Stomach smooth muscle (tissue), 2 donors: ENCODE results near the gene TUBB8.
"Not testable (repeated sequence)": the region's sequence is repeated elsewhere in the genome, so short reads cannot be mapped to it uniquely, and the experiment has no call there.

ENCODE experiments used
- H3K27ac ChIP-seq: one replicate; pipeline ENCODE4 v1.7.0; 2013; ENCODE audit warnings: mild to moderate bottlenecking, low read length, inconsistent platforms
- H3K27me3 ChIP-seq, 2 donors: one replicate each; pipeline ENCODE4 v1.7.0; 2013; ENCODE audit warnings: low read length in 2 of 2; ENCODE audit not compliant: insufficient read depth in 2 of 2, control insufficient read depth in 1 of 2
- H3K36me3 ChIP-seq, 2 donors: one replicate each; pipeline ENCODE4 v1.7.0; 2013; ENCODE audit warnings: low read length in 2 of 2; ENCODE audit not compliant: control insufficient read depth in 2 of 2, insufficient read depth in 2 of 2
- H3K4me1 ChIP-seq: one replicate; pipeline ENCODE4 v1.7.0; 2013; ENCODE audit warnings: low read length; ENCODE audit not compliant: control insufficient read depth, insufficient read depth
- H3K4me3 ChIP-seq, 2 donors: one replicate each; pipeline ENCODE4 v1.7.0; 2013; ENCODE audit warnings: low read length in 2 of 2
- H3K9ac ChIP-seq, 2 donors: one replicate each; pipeline ENCODE4 v1.7.0; 2013; ENCODE audit warnings: low read length in 2 of 2, mild to moderate bottlenecking in 1 of 2
- H3K9me3 ChIP-seq, 2 donors: one replicate each; pipeline ENCODE4 v1.7.0; 2013; ENCODE audit warnings: low read length in 2 of 2; ENCODE audit not compliant: control insufficient read depth in 2 of 2
- donor health status: healthy.
- donor health status: Pancreatic carcinoma.

TUBB8 gene

DNA sequence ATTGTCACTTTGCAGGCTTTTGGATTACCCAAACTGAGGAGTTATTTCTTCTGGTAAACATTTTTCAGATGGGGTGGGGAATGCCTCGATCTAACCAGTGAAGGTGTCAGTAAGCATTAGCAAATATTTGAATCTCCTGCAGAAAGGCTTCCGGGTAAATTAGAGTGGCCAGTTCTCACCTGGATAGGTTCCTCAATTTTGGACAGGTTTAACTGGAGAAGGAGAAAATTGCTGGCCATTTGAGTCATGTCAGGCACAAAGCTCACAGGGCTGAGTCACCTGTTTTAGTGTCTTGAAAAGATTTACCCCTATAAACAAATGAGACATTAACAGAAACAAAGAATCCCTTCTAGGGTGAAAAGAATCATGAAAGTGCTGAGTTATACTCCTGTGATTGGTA is 830 bp upstream of the TUBB8 start:
- H3K4me3 ChIP-seq, H3K4me1 ChIP-seq, H3K36me3 ChIP-seq, H3K9me3 ChIP-seq, H3K9ac ChIP-seq, H3K27ac ChIP-seq, H3K27me3 ChIP-seq: not testable (repeated sequence)

DNA sequence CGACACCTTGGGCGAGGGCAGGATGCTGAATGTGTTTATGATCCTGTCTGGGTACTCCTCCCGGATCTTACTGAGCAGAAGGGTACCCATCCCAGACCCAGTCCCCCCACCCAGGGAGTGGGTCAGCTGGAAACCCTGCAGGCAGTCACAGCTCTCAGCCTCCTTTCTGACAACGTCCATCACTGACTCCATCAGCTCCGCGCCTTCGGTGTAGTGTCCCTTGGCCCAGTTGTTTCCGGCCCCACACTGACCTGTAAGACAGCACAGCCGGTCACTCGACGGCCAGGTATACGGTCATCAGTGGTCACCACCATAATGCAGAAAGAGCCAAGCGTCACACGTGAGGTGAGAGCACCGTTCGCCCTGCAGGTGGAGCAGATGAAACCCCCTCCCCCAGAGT is 1.2 kb downstream of the TUBB8 start:
- H3K27ac ChIP-seq, H3K9ac ChIP-seq, H3K9me3 ChIP-seq, H3K36me3 ChIP-seq, H3K27me3 ChIP-seq, H3K4me3 ChIP-seq, H3K4me1 ChIP-seq: not testable (repeated sequence)

GRCh38 chr10:13315-13635 is 35.8 kb downstream of the TUBB8 start:
- H3K9ac ChIP-seq, H3K36me3 ChIP-seq, H3K9me3 ChIP-seq, H3K27ac ChIP-seq, H3K27me3 ChIP-seq, H3K4me1 ChIP-seq, H3K4me3 ChIP-seq: not testable (repeated sequence)

DNA sequence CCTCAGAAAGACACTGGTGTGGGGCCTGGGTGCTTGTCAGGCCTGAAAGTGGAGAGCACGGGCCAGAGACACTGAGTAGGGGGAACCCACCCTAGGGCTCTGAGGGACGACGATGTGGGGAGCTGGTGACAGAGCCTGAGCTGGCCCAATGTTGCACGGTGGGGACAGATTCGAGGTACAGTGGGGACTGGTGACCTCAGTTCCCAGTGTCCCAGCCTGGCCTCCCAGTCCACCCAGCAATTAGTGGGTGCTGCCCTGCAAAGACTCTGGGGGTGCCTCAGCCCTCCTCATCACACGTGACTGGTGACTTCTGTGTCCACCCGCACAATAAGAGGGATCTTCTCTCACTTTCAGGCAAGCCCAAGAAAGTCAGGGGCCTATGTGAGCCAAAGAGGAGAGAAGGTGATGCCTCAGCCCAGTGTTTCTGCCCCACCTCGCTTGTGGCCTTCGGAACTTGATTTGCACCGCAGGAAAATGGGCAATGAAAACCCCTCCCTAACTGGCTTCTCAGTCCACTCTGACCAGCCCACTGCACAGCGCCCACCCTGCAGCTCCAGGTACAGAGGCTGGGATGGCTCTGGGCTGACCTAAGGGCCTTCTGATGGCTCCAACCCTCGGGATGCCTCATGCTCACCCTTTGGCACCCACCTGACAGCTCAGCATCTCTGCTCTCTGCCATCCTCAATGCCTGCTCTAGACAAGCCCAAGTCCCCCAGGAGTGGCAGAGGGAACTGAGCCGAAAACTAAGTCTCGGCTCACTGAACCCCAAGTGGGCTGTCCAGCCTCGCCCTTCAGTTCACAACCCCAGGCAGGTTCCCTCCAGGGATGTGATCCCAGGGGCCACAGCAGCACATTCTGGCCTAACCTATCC is 36.4 kb downstream of the TUBB8 start:
- H3K9me3 ChIP-seq, H3K27ac ChIP-seq, H3K36me3 ChIP-seq, H3K4me3 ChIP-seq, H3K27me3 ChIP-seq, H3K9ac ChIP-seq, H3K4me1 ChIP-seq: not testable (repeated sequence)

DNA sequence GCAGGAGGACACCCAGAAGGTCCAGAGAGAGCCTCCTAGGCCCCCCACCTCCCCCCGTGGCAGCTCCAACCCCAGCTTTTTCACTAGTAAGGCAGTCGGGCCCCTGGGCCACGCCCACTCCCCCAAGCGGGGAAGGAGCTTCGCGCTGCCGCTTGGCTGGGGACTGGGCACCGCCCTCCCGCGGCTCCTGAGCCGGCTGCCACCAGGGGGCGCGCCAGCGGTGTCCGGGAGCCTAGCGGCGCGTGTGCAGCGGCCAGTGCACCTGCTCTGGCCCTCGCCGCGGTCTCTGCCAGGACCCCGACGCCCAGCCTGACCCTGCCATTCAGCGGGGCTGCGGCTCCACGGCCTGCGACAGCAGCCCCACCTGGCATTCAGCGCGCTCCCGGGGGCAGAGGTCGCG is 37.8 kb downstream of the TUBB8 start:
- H3K27ac ChIP-seq, H3K4me1 ChIP-seq, H3K4me3 ChIP-seq, H3K9ac ChIP-seq, H3K27me3 ChIP-seq, H3K9me3 ChIP-seq, H3K36me3 ChIP-seq: not testable (repeated sequence)

- not testable (repeated sequence) for H3K9ac ChIP-seq, H3K27me3 ChIP-seq, H3K9me3 ChIP-seq, H3K36me3 ChIP-seq, H3K4me3 ChIP-seq, H3K27ac ChIP-seq, H3K4me1 ChIP-seq
These were observed 38.7 kb downstream of the TUBB8 start for GRCh38 chr10:10261-10971.
